HL-60/S4 treated with phorbol 12-myristate 13-acetate at 8.2 ng/mL for 4 days and 3 days (cell line): Measurements from ENCODE around the gene USF1.
"Not testable (repeated sequence)": the region's sequence is repeated elsewhere in the genome, so short reads cannot be mapped to it uniquely, and the experiment has no call there.

ENCODE experiments used
- in situ Hi-C: fragments of 300-500 bp; cut with MboI; formaldehyde crosslinking; loops from 2 replicates; pipeline ENCODE4 v1.15.0; 2022; ENCODE audit warnings: low sequenced_read_pairs

The USF1 gene

DNA sequence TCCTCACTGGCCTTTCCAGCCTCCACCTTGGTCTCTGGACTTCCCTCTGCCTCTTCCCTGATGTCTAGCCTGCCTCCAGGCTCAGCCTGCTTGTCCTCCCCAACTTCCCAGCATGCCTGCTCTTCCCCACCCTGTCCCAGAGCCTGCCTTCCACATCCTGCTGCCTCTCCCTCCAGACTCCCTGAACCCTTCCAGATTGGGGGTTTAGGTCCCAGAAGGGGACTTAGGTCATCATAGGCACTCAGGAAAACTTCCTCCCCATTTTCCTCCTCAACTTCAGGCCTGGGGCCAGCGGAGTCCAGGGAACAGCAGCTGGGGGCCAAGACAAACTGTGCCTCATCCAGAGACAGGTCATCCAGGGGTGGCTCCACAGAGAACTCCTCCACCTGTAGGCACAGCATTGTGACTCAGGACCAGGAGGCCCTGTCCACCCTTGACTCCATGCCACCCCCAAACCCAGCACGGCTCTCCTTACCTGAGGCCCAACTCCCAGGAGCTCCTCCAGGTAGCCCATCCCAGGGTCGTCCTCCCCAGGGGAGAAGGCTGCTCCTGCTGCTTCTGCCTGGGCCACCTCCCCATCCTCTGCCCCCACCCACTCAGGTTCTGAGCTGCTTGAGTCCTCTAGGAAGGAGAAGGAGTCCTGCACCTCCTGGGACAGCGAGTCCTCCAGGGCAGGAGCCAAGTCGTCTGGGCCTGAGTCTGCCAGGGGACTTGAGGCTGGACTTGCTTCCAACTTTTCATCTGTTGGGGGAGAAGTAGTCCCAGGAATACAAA, 3.4 kb upstream of the USF1 start:
- in situ Hi-C loops = no loop called here

- in situ Hi-C loops = no loop called here
Observed at GRCh38 chr1:161047436-161048420, 2.0 kb upstream of the USF1 start.

DNA sequence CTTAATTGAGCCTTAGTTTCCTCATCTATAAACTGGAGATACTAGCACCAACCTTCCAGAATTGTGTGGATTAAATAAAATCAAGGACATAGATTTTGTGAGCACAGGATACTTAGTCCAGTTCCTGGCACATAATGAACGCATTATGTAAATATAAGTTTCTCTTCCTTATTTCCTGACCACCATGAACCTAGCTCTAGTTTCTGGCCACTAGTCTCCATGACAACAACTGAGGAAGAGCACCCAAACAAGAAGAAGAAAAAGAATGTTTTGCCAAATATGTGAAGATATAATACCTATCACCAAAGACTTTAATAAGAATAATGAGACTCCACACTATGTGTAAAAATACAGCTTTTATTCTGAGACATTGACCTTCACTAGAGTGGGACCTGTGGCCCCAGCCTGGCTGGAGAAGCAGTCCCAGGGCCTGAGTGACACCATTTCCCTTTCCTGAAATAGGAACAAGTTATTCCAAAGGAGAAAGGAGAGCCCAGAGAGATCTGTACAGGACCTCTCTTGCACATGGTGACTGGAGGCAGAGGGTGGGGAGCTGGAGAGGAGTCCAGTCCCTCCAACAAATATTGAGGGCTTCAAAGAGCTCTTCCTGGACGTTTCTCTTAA, 940 bp upstream of the USF1 start:
- in situ Hi-C loops = no loop called here

- in situ Hi-C loops = no loop called here
Observed at GRCh38 chr1:161044908-161045735, 655 bp downstream of the USF1 start.

- in situ Hi-C loops = no loop called here
Observed at GRCh38 chr1:161044535-161044907, 1.3 kb downstream of the USF1 start.

GRCh38 chr1:161039546-161039945, 6.2 kb downstream of the USF1 start:
- in situ Hi-C loops = no loop called here

GRCh38 chr1:161039154-161039545, 6.6 kb downstream of the USF1 start:
- in situ Hi-C loops = no loop called here

- in situ Hi-C loops = no loop called here
Observed at GRCh38 chr1:161038523-161039153, 7.1 kb downstream of the USF1 start, which contains the start of gene TSTD1. Gene TSTD1, minus strand, starts transcription at chr1:161038964. Its CDS starts 75 bp downstream, at chr1:161038889.

DNA sequence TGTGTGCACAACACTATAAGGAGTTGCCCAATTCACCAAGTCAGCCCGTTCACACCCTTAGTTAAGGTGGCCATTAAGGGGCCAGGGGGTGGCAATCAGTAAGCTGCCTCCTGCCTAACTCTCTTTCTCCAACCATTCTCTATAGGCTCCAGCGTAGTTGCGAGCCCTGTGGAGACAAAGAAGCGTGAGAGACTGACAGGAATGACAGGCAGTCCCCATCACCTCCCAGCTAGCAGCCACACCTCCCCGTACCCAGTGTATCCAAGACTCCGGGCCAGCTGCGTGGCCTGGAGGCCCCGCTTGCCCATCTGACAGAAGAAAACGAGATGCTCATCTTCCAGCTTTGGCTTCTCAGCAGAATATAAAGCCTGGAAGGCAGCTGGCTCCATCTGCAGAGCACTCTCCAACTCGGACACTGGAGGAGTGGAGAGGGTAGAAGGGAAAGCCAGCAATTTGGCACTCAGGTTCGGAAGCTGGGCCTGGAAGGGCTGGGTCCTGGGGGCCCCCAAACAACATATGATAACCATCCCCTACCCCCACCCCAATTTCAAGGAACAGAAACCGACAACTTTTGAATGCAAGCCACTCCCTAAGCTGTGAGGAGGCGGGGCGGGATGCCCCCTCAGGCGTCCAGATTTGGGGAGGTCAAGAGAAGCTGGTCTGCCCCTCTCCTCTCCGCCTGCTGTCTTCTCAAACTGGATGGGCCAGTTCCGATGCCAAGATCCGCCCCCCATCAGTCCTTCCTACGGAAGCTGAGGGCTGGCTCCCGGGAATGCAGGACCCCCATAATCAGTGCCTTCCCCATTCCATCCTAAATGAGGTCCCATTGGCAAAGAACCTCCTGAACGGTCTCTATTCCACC, 7.9 kb downstream of the USF1 start:
- in situ Hi-C loops = no loop called here

DNA sequence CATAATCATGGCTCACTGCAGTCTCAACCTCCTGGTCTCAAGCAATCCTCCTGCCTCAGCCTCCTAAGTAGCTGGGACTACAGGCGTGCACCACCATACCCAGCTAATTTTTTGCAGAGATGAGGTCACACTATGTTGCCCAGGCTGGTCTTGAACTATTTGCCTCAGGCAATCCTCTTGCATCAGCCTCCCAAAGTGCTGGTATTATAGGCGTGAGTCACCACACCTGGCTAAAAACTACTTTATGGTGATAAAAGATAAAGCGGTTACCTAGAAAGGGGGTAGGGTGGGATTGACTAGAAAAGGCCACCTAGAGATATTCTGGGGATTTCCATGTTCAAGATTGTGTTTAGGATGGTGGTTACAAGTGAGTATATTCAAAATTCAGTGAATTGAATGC, 12.0 kb downstream of the USF1 start:
- in situ Hi-C loops = no loop called here

- in situ Hi-C loops = no loop called here
Observed at GRCh38 chr1:161032409-161032808, 13.4 kb downstream of the USF1 start.

DNA sequence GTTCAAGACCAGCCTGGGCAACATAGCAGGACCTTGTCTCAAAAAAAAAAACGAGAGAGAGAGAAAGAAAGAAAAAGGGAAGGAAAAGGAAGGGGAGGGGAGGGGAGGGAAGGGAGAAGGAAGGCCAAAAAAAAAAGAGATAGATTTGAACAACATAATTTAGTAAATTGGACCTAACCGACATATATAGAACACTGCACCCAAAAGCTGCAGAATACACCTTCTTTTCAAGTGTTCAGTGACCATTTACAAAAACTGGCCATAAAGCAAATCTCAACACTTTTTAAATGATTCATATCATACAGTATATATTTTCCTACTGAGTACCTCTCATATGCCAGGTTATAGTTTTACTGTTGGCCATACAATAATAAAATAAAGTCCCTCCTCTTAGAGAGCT, 13.9 kb downstream of the USF1 start:
- in situ Hi-C loops = no loop called here

DNA sequence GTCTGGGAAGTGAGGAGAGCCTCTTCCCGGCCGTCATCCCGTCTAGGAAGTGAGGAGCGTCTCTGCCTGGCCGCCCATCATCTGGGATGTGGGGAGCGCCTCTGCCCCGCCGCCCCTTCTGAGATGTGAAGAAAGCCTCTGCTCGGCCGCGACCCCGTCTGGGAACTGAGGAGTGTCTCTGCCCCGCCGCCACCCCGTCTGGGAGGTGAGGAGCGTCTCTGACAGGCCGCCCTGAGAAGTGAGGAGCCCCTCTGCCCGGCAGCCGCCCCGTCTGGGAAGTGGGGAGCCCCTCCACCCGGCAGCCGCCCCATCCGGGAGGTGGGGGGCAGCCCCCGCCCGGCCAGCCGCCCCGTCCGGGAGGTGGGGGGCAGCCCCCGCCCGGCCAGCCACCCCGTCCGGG, 16.3 kb downstream of the USF1 start:
- in situ Hi-C loops = not testable (repeated sequence)

GRCh38 chr1:161026954-161027353, 18.8 kb downstream of the USF1 start:
- in situ Hi-C loops = not testable (repeated sequence)

DNA sequence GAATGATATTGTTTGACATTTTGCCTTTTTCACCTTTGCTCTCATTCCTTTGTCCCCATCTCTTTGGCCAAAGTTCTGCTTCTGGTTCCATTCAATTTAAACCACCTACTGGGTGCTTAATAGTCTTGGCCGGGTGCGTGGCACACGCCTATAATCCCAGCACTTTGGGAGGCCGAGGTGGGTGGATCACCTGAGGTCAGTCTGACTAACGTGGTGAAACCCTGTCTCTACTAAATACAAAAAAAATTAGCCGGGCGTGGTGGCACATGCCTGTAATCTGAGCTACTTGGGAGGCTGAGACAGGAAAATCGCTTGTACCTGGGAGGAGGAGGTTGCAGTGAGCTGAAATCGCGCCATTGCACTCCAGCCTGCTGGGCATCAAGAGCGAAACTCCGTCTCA, 23.3 kb downstream of the USF1 start:
- in situ Hi-C loops = not testable (repeated sequence)

DNA sequence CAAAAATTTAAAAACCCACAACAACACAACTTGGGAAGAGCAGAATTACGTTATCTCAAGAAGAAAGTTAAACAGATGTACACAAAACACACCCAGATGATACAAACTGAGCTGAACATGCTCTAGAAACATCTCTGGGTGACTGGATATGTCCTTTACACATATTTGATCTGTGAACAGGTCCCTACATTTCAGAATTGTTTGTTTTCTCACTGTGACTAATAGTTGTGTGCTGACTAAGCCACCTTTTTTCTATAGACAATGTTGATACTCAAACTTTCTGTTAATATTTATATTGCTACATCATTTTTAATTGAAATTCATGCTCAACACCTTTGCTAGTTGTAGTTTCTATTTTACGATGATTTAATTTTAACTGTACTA, 23.8 kb downstream of the USF1 start:
- in situ Hi-C loops = no loop called here

- in situ Hi-C loops = no loop called here
Observed at GRCh38 chr1:161021165-161021969, 24.4 kb downstream of the USF1 start.

GRCh38 chr1:161020509-161021164, 25.1 kb downstream of the USF1 start, which contains the start of gene F11R:
Gene F11R, minus strand, starts transcription at chr1:161021152. Its CDS starts 79 bp downstream, at chr1:161021073.
- in situ Hi-C loops = no loop called here
